Heart left ventricle (tissue), 16 donors: ENCODE measurements around the gene RGPD8. TPM values are rescaled to one million over a fixed set of nuclear protein-coding genes. Genes with fewer than 3 reads are reported as not detected.

Source experiments
- ATAC-seq, 4 donors: fragments of 200-7000 bp; cut with Tn5 transposase; one replicate each; pipeline ENCODE4 v1.9.1; 2020 to 2022; ENCODE audit warnings: moderate library complexity in 4 of 4, mild to moderate bottlenecking in 3 of 4, moderate number of reproducible peaks in 1 of 4
- DNase-seq, 5 donors: peaks; one replicate each; pipeline ENCODE4 v3.0.0-alpha.2; 2020
- H3K27ac ChIP-seq, 12 donors: fragments of 200-600 bp; sonication (generic) in 4 of 12; one replicate each; pipeline versions ENCODE4 v1.5.0 to v1.8.0; 2016 to 2022; ENCODE audit warnings: mild to moderate bottlenecking in 2 of 12
- H3K27me3 ChIP-seq, 9 donors: fragments of 200-600 bp; sonication (generic) in 2 of 9; one replicate each; pipeline versions ENCODE4 v1.5.1 to v1.8.0; 2016 to 2022; ENCODE audit warnings: mild to moderate bottlenecking in 3 of 9
- H3K36me3 ChIP-seq, 9 donors: fragments of 200-600 bp; sonication (generic) in 2 of 9; one replicate each; pipeline versions ENCODE4 v1.5.0 to v1.8.0; 2018 to 2022; ENCODE audit warnings: mild to moderate bottlenecking in 2 of 9
- H3K4me1 ChIP-seq, 12 donors: fragments of 200-600 bp; sonication (generic) in 4 of 12; one replicate each; pipeline versions ENCODE4 v1.5.0 to v1.8.0; 2016 to 2022; ENCODE audit warnings: mild to moderate bottlenecking in 3 of 12
- H3K4me3 ChIP-seq, 12 donors: fragments of 200-600 bp; sonication (generic) in 4 of 12; one replicate each; pipeline versions ENCODE4 v1.5.0 to v1.8.0; 2017 to 2022; ENCODE audit warnings: mild to moderate bottlenecking in 9 of 12, moderate library complexity in 4 of 12
- H3K9me3 ChIP-seq, 12 donors: fragments of 200-600 bp; sonication (generic) in 4 of 12; one replicate each; pipeline versions ENCODE4 v1.5.0 to v1.8.0; 2016 to 2022; ENCODE audit warnings: mild to moderate bottlenecking in 1 of 12
- CTCF ChIP-seq, 12 donors: fragments of 200-600 bp; sonication (generic) in 4 of 12; IDR thresholded peaks; one replicate each; pipeline versions ENCODE4 v1.5.0 to v1.8.0; 2018 to 2022; ENCODE audit warnings: antibody characterized with exemption in 12 of 12, mild to moderate bottlenecking in 5 of 12
- POLR2A ChIP-seq, 2 donors: fragments of 450-650 bp; IDR thresholded peaks; one replicate each; pipeline ENCODE4 v1.6.1; 2017; ENCODE audit warnings: antibody characterized with exemption in 2 of 2, mild to moderate bottlenecking in 2 of 2, moderate library complexity in 2 of 2
- WGBS, 4 donors: extraction: QIAGEN DNeasy Blood & Tissue Kit in 2 of 4; methylation state at CpG; one replicate each; pipeline versions ENCODE4 v1.1.5 to v1.1.7; 2013 to 2018; 5-methylcytosine and 5-hydroxymethylcytosine counted together
- intact Hi-C, 10 donors: fragments of 100-400 bp; cut with DNase I; formaldehyde crosslinking; loops; one replicate each; pipeline versions ENCODE4 v1.11.1 to v1.14.2; 2022
- polyA plus RNA-seq, 2 donors: library from polyadenylated mRNA; stranded (reverse); fragments of 200-250 nt; gene quantifications; one replicate each; pipeline ENCODE4 v1.2.3, GENCODE V29; 2013
- total RNA-seq, 9 donors: library from RNA; depleted of rRNA in 2 of 9; stranded (reverse); fragments of >200 nt in 2 of 9; fragmentation: NEBNext Ultra II Directional in 3 of 9; extraction: Animal tissue kit (Norgen Biotek cat#: 25700) in 3 of 9; gene quantifications; one replicate each; pipeline versions ENCODE4 v1.1.0 to v1.2.4, GENCODE V29; 2016 to 2023
- donor health status: ischemic (EF 13 %, LVEDD 7.1; RV severe dilation, severe dysfunction).
- donor health status: healthy with polysubstance abuse.
- donor health status: DM: no; HTN: yes; CAD: no.
- donor health status: DM: no; HTN: no; CAD: no.
- donor health status: ischemic (EF 25% LVEDD 6.9; RV normal size, moderate dysfunction).
- donor health status: ischemic (EF 25% LVEDD 5.7; RV mildly dilated, moderate dysfunction).
- donor health status: healthy.
- donor health status: DM: yes; HTN: yes; CAD: no.
- donor health status: ischemic (EF 35%, LVEDD 5.7; RV mildly dilated, moderate dysfunction).
- donor health status: nonischemic (EF 11% LVEDD 7.7; RV severe dilation, severe dysfunction).
- donor health status: DM: yes; HTN: yes; CAD: no.
- donor health status: PGD.
- donor health status: ischemic (EF 29% LVEDD 5.4; RV normal size, mild dysfunction).
- donor health status: nonischemic (EF 23%, LVEDD 6.1; RV moderate dilation, normal function).

RGPD8 gene
- total and polyA plus RNA-seq, 11 donors, result 1.4 to 9.0 (median 6.9) TPM

- no peaks in the 10 kb centered on the region for H3K36me3 ChIP-seq
- intact Hi-C loops, result no loop called here
- TF ChIP-seq POLR2A (IDR thresholded peaks at IDR 0.05) (no peak), CTCF (IDR thresholded peaks at IDR 0.05) (no peak)
These were observed 41.5 kb upstream of the RGPD8 start for GRCh38 chr2:112474844-112475486.

GRCh38 chr2:112472547-112473263 lies 39.3 kb upstream of the RGPD8 start:
- Histone ChIP-seq H3K27ac (no peak overlapping the region), H3K9me3 (peaks cover 0 to 7% (median 0%) of the 10 kb centered on the region in 12 donors), H3K4me3 (no peak overlapping the region), H3K4me1 (no peaks in the 10 kb centered on the region), H3K36me3 (no peaks in the 10 kb centered on the region), H3K27me3 (no peaks in the 10 kb centered on the region)
- TF ChIP-seq POLR2A (IDR thresholded peaks at IDR 0.05), result no peak
- no peak for TF ChIP-seq CTCF (IDR thresholded peaks at IDR 0.05)
- DNase-seq, result no peak
- intact Hi-C loops, result no loop called here
- 83 to 93% (median 90%) methylated on average over 6 of the region's 6 CpGs for WGBS, 4 donors
- ATAC-seq, result no peak

More at GRCh38 chr2:112474844-112475486, 41.5 kb upstream of the RGPD8 start:
- H3K4me3 ChIP-seq, result no peak overlapping the region
- H3K4me1 ChIP-seq, result no peaks in the 10 kb centered on the region
- 81 to 85% (median 82%) methylated on average over 6 of the region's 6 CpGs for WGBS, 4 donors
- DNase-seq, result no peak
- H3K27ac ChIP-seq, result no peak overlapping the region
- H3K27me3 ChIP-seq, result no peaks in the 10 kb centered on the region
- no peak for ATAC-seq
- no peaks in the 10 kb centered on the region for H3K9me3 ChIP-seq

GRCh38 chr2:112465382-112465781 lies 31.9 kb upstream of the RGPD8 start:
- 65 to 79% (median 66%) methylated on average over 3 of the region's 3 CpGs for WGBS, 4 donors
- TF ChIP-seq POLR2A (IDR thresholded peaks at IDR 0.05), result no peak
- TF ChIP-seq CTCF (IDR thresholded peaks at IDR 0.05), result peak in 1 of 12 donors; percentile 8
- intact Hi-C loops, result no loop called here
- Histone ChIP-seq H3K27ac (no peak overlapping the region), H3K9me3 (peaks cover 0 to 11% (median 0%) of the 10 kb centered on the region in 12 donors), H3K27me3 (peaks cover 0 to 8% (median 0%) of the 10 kb centered on the region in 9 donors), H3K4me1 (no peaks in the 10 kb centered on the region), H3K4me3 (no peak overlapping the region), H3K36me3 (no peaks in the 10 kb centered on the region)
- ATAC-seq, result no peak
- DNase-seq, result no peak

- 83 to 93% (median 88%) methylated on average over 1 of the region's 1 CpG for WGBS, 4 donors
- H3K27me3 ChIP-seq, result peaks cover 0 to 8% (median 0%) of the 10 kb centered on the region in 9 donors
- DNase-seq (no peak), ATAC-seq (no peak)
- H3K9me3 ChIP-seq, result peaks cover 0 to 7% (median 0%) of the 10 kb centered on the region in 12 donors
- no peaks in the 10 kb centered on the region for H3K36me3 ChIP-seq
- H3K27ac ChIP-seq, result no peak overlapping the region
- TF ChIP-seq CTCF (IDR thresholded peaks at IDR 0.05) (no peak), POLR2A (IDR thresholded peaks at IDR 0.05) (no peak)
- no peaks in the 10 kb centered on the region for H3K4me1 ChIP-seq
- intact Hi-C loops, result no loop called here
- H3K4me3 ChIP-seq, result no peak overlapping the region
These were observed 29.8 kb upstream of the RGPD8 start for GRCh38 chr2:112463256-112463655.
